Metanephros (tissue), 1 donor: ENCODE data around the gene CABCOCO1. TPM values are rescaled to one million over a fixed set of nuclear protein-coding genes. Genes with fewer than 3 reads are reported as not detected.

Experiments used
- total RNA-seq: library from RNA; depleted of rRNA; stranded (reverse); fragments of >200 nt; gene quantifications from one replicate; pipeline ENCODE4 v1.2.3, GENCODE V29; 2014

The CABCOCO1 gene, protein sequence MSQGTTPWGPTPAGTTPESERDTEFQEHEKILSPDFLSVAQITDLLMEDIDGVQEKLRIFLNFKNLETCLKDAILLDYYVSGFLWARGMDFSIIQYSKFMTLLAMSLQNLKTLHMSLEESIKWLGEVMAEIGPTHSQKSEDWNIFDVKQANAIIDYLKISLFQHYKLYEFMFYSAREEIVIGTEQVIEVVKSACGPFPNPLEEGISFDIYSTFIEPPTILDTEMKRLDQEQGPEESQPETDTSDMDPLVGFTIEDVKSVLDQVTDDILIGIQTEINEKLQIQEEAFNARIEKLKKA
- total RNA-seq = 1.4 TPM

DNA sequence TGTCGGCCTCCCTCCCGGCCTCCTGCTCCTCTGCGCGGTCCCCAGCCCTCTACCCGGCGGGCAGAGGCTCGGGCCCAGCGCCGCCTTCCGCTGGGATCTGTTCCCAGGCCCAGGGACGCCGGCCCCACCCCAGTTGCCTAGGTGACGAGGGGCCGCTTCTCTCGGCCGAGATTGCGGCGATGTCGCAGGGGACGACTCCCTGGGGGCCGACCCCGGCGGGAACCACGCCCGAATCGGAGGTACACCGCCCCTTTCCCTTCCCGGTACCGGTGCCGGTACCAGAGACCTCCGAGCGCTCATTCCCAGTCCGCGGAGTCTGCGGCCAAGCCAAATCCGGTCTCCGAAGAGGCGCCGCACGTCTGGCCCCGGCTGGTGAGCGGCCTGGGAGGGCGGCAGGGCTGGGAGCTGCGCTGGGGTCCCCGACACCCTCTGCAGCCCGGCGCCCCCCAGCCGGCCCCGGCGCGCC lies at the start of gene CABCOCO1:
Gene CABCOCO1 (plus strand): TSS at position 136 of the 466 bp plus-strand sequence. CDS start 44 bp downstream, at position 180.

Other genes with a start within 250 kb of the CABCOCO1 start
- 6.6 TPM for gene TMEM26, start 209.5 kb upstream of the CABCOCO1 start, total RNA-seq
- 70.5 TPM for gene ARID5B, start 238.8 kb downstream of the CABCOCO1 start, total RNA-seq